H1 (cell line): ENCODE results near the gene KLHL9. TPM values are rescaled to one million over a fixed set of nuclear protein-coding genes. Genes with fewer than 3 reads are reported as not detected.

Source experiments
- CTCF ChIA-PET: fragments of 300-600 bp; sonication (Branson Sonifier 250); formaldehyde crosslinking; loops from one replicate; lab custom pipeline; 2021; ENCODE audit not compliant: partially characterized antibody; lab: Charles Lee
- POLR2A ChIA-PET: fragments of 300-600 bp; sonication (Branson Sonifier 250); formaldehyde crosslinking; loops from one replicate; lab custom pipeline; 2021; ENCODE audit warnings: inconsistent platforms; ENCODE audit not compliant: partially characterized antibody; lab: Charles Lee
- DNase-seq, 2 experiments: peaks; one replicate each; pipeline versions ENCODE4 v3.0.0 to v3.0.0-alpha.2; 2010 to 2022; ENCODE audit warnings: low spot score in 2 of 2, low read depth in 1 of 2, mixed read lengths in 1 of 2
- FAIRE-seq: peaks from 2 replicates; lab custom pipeline; 2011; peaks lifted over from hg19 to GRCh38; lab: Jason Lieb, UNC
- H2AFZ ChIP-seq: 2 replicates; pipeline ENCODE4 v1.8.1; 2012; ENCODE audit warnings: low read length, inconsistent platforms
- H2AK5ac ChIP-seq: 2 replicates; pipeline ENCODE4 v1.6.1; 2013; ENCODE audit warnings: low read depth, low read length
- H2BK120ac ChIP-seq: replicated peaks from 2 replicates; pipeline ENCODE3; 2013; ENCODE audit warnings: low read depth, low read length, inconsistent platforms
- H2BK12ac ChIP-seq: 2 replicates; pipeline ENCODE4 v1.6.1; 2013; ENCODE audit warnings: low read depth, low read length
- H2BK15ac ChIP-seq: 2 replicates; pipeline ENCODE4 v1.6.1; 2013; ENCODE audit warnings: low read length
- H2BK20ac ChIP-seq: 2 replicates; pipeline ENCODE4 v1.6.1; 2013; ENCODE audit warnings: low read length
- H2BK5ac ChIP-seq: 2 replicates; pipeline ENCODE4 v1.6.1; 2013; ENCODE audit warnings: low read depth, low read length
- H3K14ac ChIP-seq: 2 replicates; pipeline ENCODE4 v1.6.1; 2013; ENCODE audit warnings: inconsistent platforms; ENCODE audit not compliant: insufficient read length
- H3K18ac ChIP-seq: 2 replicates; pipeline ENCODE4 v1.6.1; 2013; ENCODE audit warnings: low read length; ENCODE audit errors: extremely low read depth
- H3K23ac ChIP-seq: 2 replicates; pipeline ENCODE4 v1.6.1; 2013; ENCODE audit warnings: inconsistent platforms; ENCODE audit not compliant: insufficient read length
- H3K23me2 ChIP-seq: 2 replicates; pipeline ENCODE4 v1.6.1; 2013; ENCODE audit warnings: low read depth, low read length
- H3K27ac ChIP-seq: 2 replicates; pipeline ENCODE4 v1.6.1; 2011; ENCODE audit warnings: low read depth, low read length, inconsistent platforms
- H3K27me3 ChIP-seq, 4 experiments: replicated peaks in 1 of 4; 1 replicate in 1 of 4; 2 replicates in 3 of 4; pipeline versions ENCODE4 v1.6.1 to v1.8.1; 2011 to 2013; ENCODE audit warnings: low read length in 3 of 4, mild to moderate bottlenecking in 3 of 4, inconsistent platforms in 2 of 4, mixed read lengths in 2 of 4, moderate library complexity in 1 of 4; ENCODE audit not compliant: control insufficient read depth in 3 of 4, insufficient read depth in 3 of 4; ENCODE audit errors: extremely low read depth in 1 of 4
- H3K36me3 ChIP-seq, 4 experiments: 2 replicates each; pipeline versions ENCODE4 v1.6.1 to v1.8.1; 2011 to 2013; ENCODE audit warnings: mild to moderate bottlenecking in 4 of 4, low read length in 3 of 4, moderate library complexity in 2 of 4, control low read depth in 1 of 4, inconsistent platforms in 1 of 4; ENCODE audit not compliant: insufficient read depth in 4 of 4, control insufficient read depth in 2 of 4
- H3K4ac ChIP-seq: replicated peaks from 2 replicates; pipeline ENCODE3; 2013; ENCODE audit warnings: low read length, low read depth, mixed read lengths, inconsistent platforms; ENCODE audit not compliant: insufficient read length
- H3K4me1 ChIP-seq, 4 experiments: replicated peaks in 1 of 4; 1 replicate in 1 of 4; 2 replicates in 3 of 4; pipeline versions ENCODE4 v1.6.1 to v1.8.1; 2011 to 2013; ENCODE audit warnings: low read length in 3 of 4, inconsistent platforms in 2 of 4, mixed read lengths in 1 of 4; ENCODE audit not compliant: insufficient read depth in 4 of 4, control insufficient read depth in 3 of 4
- H3K4me2 ChIP-seq, 2 experiments: 2 replicates each; pipeline versions ENCODE4 v1.6.1 to v1.8.1; 2011 to 2013; ENCODE audit warnings: low read depth in 2 of 2, low read length in 2 of 2, control low read depth in 1 of 2, inconsistent platforms in 1 of 2, mild to moderate bottlenecking in 1 of 2; ENCODE audit not compliant: insufficient read depth in 1 of 2
- H3K4me3 ChIP-seq, 4 experiments: fragments of 200-600, 300-600 bp in 1 of 4; sonication (generic), shearing (Covaris generic), sonication (Bioruptor Twin) in 1 of 4; 2 replicates each; pipeline versions ENCODE4 v1.5.1 to v1.8.1; 2011 to 2016; ENCODE audit warnings: low read length in 4 of 4, low read depth in 3 of 4, control low read depth in 2 of 4, inconsistent platforms in 2 of 4, mild to moderate bottlenecking in 2 of 4, mixed read lengths in 1 of 4, moderate library complexity in 1 of 4; ENCODE audit not compliant: insufficient read depth in 2 of 4; ENCODE audit errors: extremely low read depth in 1 of 4
- H3K56ac ChIP-seq: replicated peaks from 2 replicates; pipeline ENCODE3; 2013; ENCODE audit warnings: low read depth, mild to moderate bottlenecking, mixed read lengths, low read length, inconsistent platforms; ENCODE audit not compliant: insufficient read length
- H3K79me1 ChIP-seq: 2 replicates; pipeline ENCODE4 v1.6.1; 2013; ENCODE audit warnings: low read depth, low read length, control low read depth
- H3K79me2 ChIP-seq, 2 experiments: 2 replicates each; pipeline versions ENCODE4 v1.6.1 to v1.8.1; 2012 to 2013; ENCODE audit warnings: low read length in 2 of 2, mild to moderate bottlenecking in 2 of 2, inconsistent platforms in 1 of 2; ENCODE audit not compliant: insufficient read depth in 2 of 2, control insufficient read depth in 1 of 2
- H3K9ac ChIP-seq, 4 experiments: replicated peaks in 1 of 4; 1 replicate in 1 of 4; 2 replicates in 3 of 4; pipeline versions ENCODE4 v1.6.1 to v1.8.1; 2011 to 2013; ENCODE audit warnings: low read depth in 3 of 4, low read length in 3 of 4, control low read depth in 2 of 4, mild to moderate bottlenecking in 2 of 4, moderate library complexity in 2 of 4, inconsistent platforms in 1 of 4; ENCODE audit errors: extremely low read depth in 1 of 4
- H3K9me3 ChIP-seq, 2 experiments: 2 replicates each; pipeline versions ENCODE4 v1.6.1 to v1.8.1; 2012 to 2013; ENCODE audit warnings: mild to moderate bottlenecking in 2 of 2, moderate library complexity in 2 of 2, control low read depth in 1 of 2, inconsistent platforms in 1 of 2, low read depth in 1 of 2, low read length in 1 of 2, mixed read lengths in 1 of 2; ENCODE audit not compliant: insufficient read depth in 2 of 2
- H4K20me1 ChIP-seq, 2 experiments: replicated peaks in 1 of 2; 2 replicates each; pipeline versions ENCODE3 to v1.8.1; 2011 to 2013; ENCODE audit warnings: inconsistent platforms in 2 of 2, low read length in 2 of 2, mild to moderate bottlenecking in 1 of 2; ENCODE audit not compliant: insufficient read depth in 2 of 2, control insufficient read depth in 1 of 2
- H4K5ac ChIP-seq: 2 replicates; pipeline ENCODE4 v1.6.1; 2013; ENCODE audit warnings: low read length, low read depth, mixed read lengths, inconsistent platforms; ENCODE audit not compliant: insufficient read length
- H4K8ac ChIP-seq: 2 replicates; pipeline ENCODE4 v1.8.0; 2013; ENCODE audit warnings: mild to moderate bottlenecking, moderate library complexity, low read length, inconsistent platforms; ENCODE audit not compliant: insufficient read depth; ENCODE audit errors: extremely low read depth
- H4K91ac ChIP-seq: replicated peaks from 2 replicates; pipeline ENCODE3; 2013; ENCODE audit warnings: low read length, mixed read lengths, inconsistent platforms; ENCODE audit not compliant: insufficient read length
- CBX5 ChIP-seq: fragments of 300-800, 300-1000 bp; sonication (generic); IDR thresholded peaks from 2 replicates; pipeline ENCODE4 v1.7.1; 2016; ENCODE audit warnings: antibody characterized with exemption, low read length, low read depth
- CHD1 ChIP-seq: IDR thresholded peaks from 2 replicates; pipeline ENCODE4 v1.6.1; 2012; ENCODE audit warnings: low read depth, low read length, improper control_type of control experiment
- CTCF ChIP-seq, 3 experiments: IDR thresholded peaks; 1 replicate in 2 of 3; 2 replicates in 1 of 3; pipeline versions ENCODE4 v1.5.1 to v1.6.1; 2011; ENCODE audit warnings: low read length in 3 of 3, mild to moderate bottlenecking in 3 of 3, inconsistent platforms in 2 of 3, low read depth in 1 of 3, moderate library complexity in 1 of 3; ENCODE audit not compliant: insufficient read depth in 1 of 3; ENCODE audit errors: control extremely low read depth in 1 of 3
- EGR1 ChIP-seq: IDR thresholded peaks from 2 replicates; pipeline ENCODE4 v1.6.1; 2011; ENCODE audit warnings: low read depth, low read length, borderline replicate concordance
- KDM4A ChIP-seq: IDR thresholded peaks from one replicate; pipeline ENCODE4 v1.7.1; 2012; ENCODE audit warnings: low read depth, mild to moderate bottlenecking, moderate library complexity, low read length, inconsistent platforms; ENCODE audit not compliant: severe bottlenecking
- KDM5A ChIP-seq: fragments of 200-600 bp; IDR thresholded peaks from 2 replicates; pipeline ENCODE4 v1.7.1; 2012; ENCODE audit warnings: mild to moderate bottlenecking, low read length, inconsistent platforms, mixed read lengths
- SAP30 ChIP-seq: fragments of 300-600 bp; sonication (generic); IDR thresholded peaks from 2 replicates; pipeline ENCODE4 v1.7.1; 2012; ENCODE audit warnings: low read length, moderate library complexity, mild to moderate bottlenecking, inconsistent platforms; ENCODE audit not compliant: insufficient read depth, insufficient replicate concordance
- ZNF274 ChIP-seq: IDR thresholded peaks from 2 replicates; pipeline ENCODE4 v1.7.0; 2012; ENCODE audit warnings: low read length, borderline replicate concordance; ENCODE audit errors: extremely low read depth
- WGBS, 2 experiments: shearing (Covaris generic) in 1 of 2; methylation state at CpG; one replicate each; pipeline versions ENCODE4 v1.1.6 to v1.1.7; 2013 to 2015; ENCODE audit warnings: low lambda C conversion rate in 2 of 2, mixed read lengths in 2 of 2, inconsistent platforms in 1 of 2, low coverage in 1 of 2, missing lambda C conversion rate in 1 of 2; ENCODE audit not compliant: insufficient replicate concordance in 2 of 2, insufficient coverage in 1 of 2, insufficient read length in 1 of 2; ENCODE audit errors: extremely low coverage in 1 of 2, missing lambda C conversion rate in 1 of 2; 5-methylcytosine and 5-hydroxymethylcytosine counted together
- polyA plus RNA-seq, 7 experiments: library from polyadenylated mRNA; depleted of rRNA in 3 of 7; stranded (reverse) in 5 of 7; unstranded in 2 of 7; fragments of >200 nt in 5 of 7; fragments of 200-250 nt in 2 of 7; gene quantifications; 1 replicate in 5 of 7; 2 replicates in 1 of 7; 4 replicates in 1 of 7; pipeline versions ENCODE4 v1.2.1 to v1.2.3, GENCODE V29; 2011 to 2013; ENCODE audit warnings: missing spikeins in 2 of 7, mixed read lengths in 2 of 7
- total RNA-seq: library from RNA; stranded (reverse); fragmentation: NEBNext Ultra II Directional; extraction: Animal tissue kit (Norgen Biotek cat#: 25700); gene quantifications from 2 replicates; pipeline ENCODE4 v1.2.1, GENCODE V29; 2021

Gene KLHL9
- total and polyA plus RNA-seq, 2 of the 8 experiments (the other 6 are each of a cell fraction or from before 2014, with no cell fraction given), result 4.9 to 15.7 TPM

- no peak overlapping the region for H3K18ac ChIP-seq
- H3K36me3 ChIP-seq, result peaks cover 0 to 11% (median 0%) of the 10 kb centered on the region in 4 experiments; a peak in 2 of 8 replicates
- no peak overlapping the region for H2BK20ac ChIP-seq
- no peak overlapping the region for H4K8ac ChIP-seq
- peak overlapping the region in 1 of 4 experiments; percentile 20; a peak in 1 of 8 replicates for H3K4me3 ChIP-seq
- H2BK15ac ChIP-seq, result no peak overlapping the region
- CTCF ChIA-PET, result interaction anchor here (0.7 to 8.0 kb wide), 9 partner anchors 13 to 136 kb away, joined by 3 to 79 read pairs (median 4); no protein-coding TSS in a partner anchor
- H3K79me2 ChIP-seq, result peaks cover 8 to 58% of the 10 kb centered on the region in 2 experiments
- no peak overlapping the region for H2AFZ ChIP-seq
- H4K91ac ChIP-seq, result no peak overlapping the region
- no peak overlapping the region for H3K56ac ChIP-seq
- H2BK5ac ChIP-seq, result no peak overlapping the region
- H2BK120ac ChIP-seq, result no peak overlapping the region
- FAIRE-seq, result no peak
- no peak overlapping the region for H2AK5ac ChIP-seq
- H3K4ac ChIP-seq, result no peak overlapping the region
- no peaks in the 10 kb centered on the region; the same call in none of the 2 replicates for H3K79me1 ChIP-seq
- H3K23ac ChIP-seq, result no peak overlapping the region
- H3K9ac ChIP-seq, result peak overlapping the region in 1 of 4 experiments; percentile 68; a peak in 1 of 7 replicates
- no peak overlapping the region for H3K27ac ChIP-seq
- POLR2A ChIA-PET, result interaction anchor here (1.0 kb wide), 1 partner anchor 38 kb away, joined by 3 read pairs; no protein-coding TSS in a partner anchor
- H3K4me2 ChIP-seq, result peak overlapping the region in 1 of 2 experiments; percentile 92; a peak in 1 of 4 replicates
- peaks cover 4 to 10% of the 10 kb centered on the region in 2 experiments for H4K20me1 ChIP-seq
- no peak overlapping the region for H4K5ac ChIP-seq
- H3K23me2 ChIP-seq, result peaks cover 4% of the 10 kb centered on the region
- H3K14ac ChIP-seq, result no peak overlapping the region
- WGBS, 2 experiments, result 88% methylated on average over 5 of the region's 5 CpGs; no CpG with 5 or more reads in 1 of the 2 experiments
- no peaks in the 10 kb centered on the region for H3K9me3 ChIP-seq
- DNase-seq, result no peak
- no peaks in the 10 kb centered on the region for H3K27me3 ChIP-seq
- H2BK12ac ChIP-seq, result no peak overlapping the region
- H3K4me1 ChIP-seq, result peaks cover 0 to 5% (median 0%) of the 10 kb centered on the region in 4 experiments; a peak in 2 of 7 replicates
- TF ChIP-seq EGR1 (no peak), KDM4A (no peak), CHD1 (no peak), KDM5A (no peak), CBX5 (no peak), ZNF274 (no peak), SAP30 (no peak), CTCF (IDR thresholded peaks at IDR 0.05; ENCODE audit: control extremely low read depth in 1 of 3, insufficient read depth in 1 of 3, low read depth in 1 of 3, low read length in 3 of 3) (no peak)
These were observed 3.4 kb downstream of the KLHL9 start for GRCh38 chr9:21331676-21332402.
